Ovary (tissue), 3 donors: ENCODE data around the gene GNG7.

Source experiments
- EP300 ChIP-seq: sonication (generic); formaldehyde crosslinking; IDR thresholded peaks from one replicate; pipeline ENCODE4 v1.6.1; 2017; ENCODE audit warnings: antibody characterized with exemption
- TF ChIP-seq, protein P1 (sequence below), 3 donors: fragments of 450-650 bp in 2 of 3; fragments of 200-600 bp in 1 of 3; IDR thresholded peaks; one replicate each; pipeline versions ENCODE4 v1.5.1 to v1.8.0; 2016 to 2022; ENCODE audit warnings: antibody characterized with exemption in 3 of 3, mild to moderate bottlenecking in 1 of 3
- donor health status: DM: no; HTN: no; CAD: no.

DNA sequence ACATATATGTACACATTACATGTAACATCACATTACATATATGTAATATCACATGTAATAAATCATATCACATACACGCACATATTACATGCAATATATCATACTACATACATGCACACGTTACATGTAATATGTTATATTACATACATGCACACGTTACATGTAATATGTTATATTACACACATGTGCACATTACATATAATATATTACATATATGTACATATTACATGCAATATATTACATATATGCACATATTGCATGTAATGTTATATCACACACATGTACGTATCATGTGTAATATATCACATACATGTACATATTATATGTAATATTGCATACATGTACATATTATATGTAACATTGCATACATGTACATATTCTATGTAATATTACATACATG lies 149.0 kb downstream of the GNG7 start:
- TF ChIP-seq, protein P1, sequence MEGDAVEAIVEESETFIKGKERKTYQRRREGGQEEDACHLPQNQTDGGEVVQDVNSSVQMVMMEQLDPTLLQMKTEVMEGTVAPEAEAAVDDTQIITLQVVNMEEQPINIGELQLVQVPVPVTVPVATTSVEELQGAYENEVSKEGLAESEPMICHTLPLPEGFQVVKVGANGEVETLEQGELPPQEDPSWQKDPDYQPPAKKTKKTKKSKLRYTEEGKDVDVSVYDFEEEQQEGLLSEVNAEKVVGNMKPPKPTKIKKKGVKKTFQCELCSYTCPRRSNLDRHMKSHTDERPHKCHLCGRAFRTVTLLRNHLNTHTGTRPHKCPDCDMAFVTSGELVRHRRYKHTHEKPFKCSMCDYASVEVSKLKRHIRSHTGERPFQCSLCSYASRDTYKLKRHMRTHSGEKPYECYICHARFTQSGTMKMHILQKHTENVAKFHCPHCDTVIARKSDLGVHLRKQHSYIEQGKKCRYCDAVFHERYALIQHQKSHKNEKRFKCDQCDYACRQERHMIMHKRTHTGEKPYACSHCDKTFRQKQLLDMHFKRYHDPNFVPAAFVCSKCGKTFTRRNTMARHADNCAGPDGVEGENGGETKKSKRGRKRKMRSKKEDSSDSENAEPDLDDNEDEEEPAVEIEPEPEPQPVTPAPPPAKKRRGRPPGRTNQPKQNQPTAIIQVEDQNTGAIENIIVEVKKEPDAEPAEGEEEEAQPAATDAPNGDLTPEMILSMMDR (IDR thresholded peaks at IDR 0.05) = no peak
- TF ChIP-seq EP300 = no peak
